Endometrial microvascular endothelial cells (primary cell): ENCODE results near the gene PHF2. TPM values are rescaled to one million over a fixed set of nuclear protein-coding genes. Genes with fewer than 3 reads are reported as not detected.

Experiments used
- in situ Hi-C: cut with HindIII; loops from 2 replicates; pipeline ENCODE4 v1.10.0; 2017; ENCODE audit warnings: low sequenced_read_pairs, low pct_unique_long_range_greater_than_20kb; ENCODE audit errors: inconsistent ontology term
- total RNA-seq: library from RNA; depleted of rRNA; stranded (reverse); fragments of >200 nt; gene quantifications from one replicate; pipeline ENCODE4 v1.2.3, GENCODE V29; 2015; ENCODE audit errors: inconsistent ontology term

The PHF2 gene
- total RNA-seq, 1 donor from 2014 or later, result 10.5 TPM

DNA sequence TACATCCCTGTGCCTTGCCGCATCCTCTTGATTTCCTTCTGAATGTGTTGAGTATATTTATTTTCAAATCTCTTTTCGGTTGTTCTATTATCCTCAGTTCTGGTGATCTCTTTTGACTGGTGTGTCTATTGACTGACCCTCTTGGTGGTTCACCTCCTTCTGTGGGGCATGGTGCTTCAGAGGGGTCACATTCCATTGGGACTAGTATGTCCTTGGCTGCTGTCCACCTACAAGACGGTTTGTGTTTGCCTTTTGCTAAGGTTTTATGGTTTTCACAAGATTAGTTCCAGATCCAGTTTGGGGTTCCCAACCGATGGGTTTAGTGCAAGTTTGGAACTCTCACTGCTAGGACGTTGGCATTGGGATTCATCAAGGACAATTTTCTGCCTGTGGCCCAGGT lies 66.6 kb downstream of the PHF2 start:
- in situ Hi-C loops, result no loop called here

DNA sequence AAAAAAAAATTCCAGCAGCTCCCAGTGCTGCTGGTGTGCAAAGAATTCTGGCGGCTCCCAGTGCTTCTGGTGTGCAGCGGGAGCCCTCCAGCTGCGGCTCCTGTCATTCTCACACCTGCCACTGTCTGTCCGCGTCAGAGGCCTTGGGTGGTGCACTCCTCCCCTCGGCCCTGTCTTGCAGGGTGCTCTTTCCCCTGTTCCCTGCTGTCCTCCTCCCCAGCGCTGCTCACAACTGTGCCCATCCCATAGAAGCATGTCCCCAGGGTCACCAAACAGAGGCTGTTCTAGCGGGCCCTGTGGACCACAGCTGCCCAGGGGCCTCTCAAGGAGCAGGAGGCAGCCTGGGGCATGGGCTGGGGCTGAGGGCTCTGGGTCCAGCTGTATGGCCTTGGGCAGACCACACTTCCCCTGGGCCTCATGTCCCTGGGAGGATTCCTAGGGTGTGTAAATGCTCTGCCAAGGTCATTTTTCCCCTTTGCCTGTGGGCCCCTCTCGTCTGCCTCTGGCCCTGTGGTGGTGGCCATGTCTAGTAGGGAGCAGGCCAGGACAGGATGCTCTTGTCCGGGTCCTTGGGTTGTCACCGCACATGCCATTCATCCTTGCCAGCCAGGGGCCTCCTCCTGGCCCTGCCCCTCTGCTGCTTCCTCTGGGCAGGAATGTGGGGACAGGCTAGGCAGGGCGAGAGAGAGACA lies 68.2 kb downstream of the PHF2 start:
- in situ Hi-C loops, result no loop called here

DNA sequence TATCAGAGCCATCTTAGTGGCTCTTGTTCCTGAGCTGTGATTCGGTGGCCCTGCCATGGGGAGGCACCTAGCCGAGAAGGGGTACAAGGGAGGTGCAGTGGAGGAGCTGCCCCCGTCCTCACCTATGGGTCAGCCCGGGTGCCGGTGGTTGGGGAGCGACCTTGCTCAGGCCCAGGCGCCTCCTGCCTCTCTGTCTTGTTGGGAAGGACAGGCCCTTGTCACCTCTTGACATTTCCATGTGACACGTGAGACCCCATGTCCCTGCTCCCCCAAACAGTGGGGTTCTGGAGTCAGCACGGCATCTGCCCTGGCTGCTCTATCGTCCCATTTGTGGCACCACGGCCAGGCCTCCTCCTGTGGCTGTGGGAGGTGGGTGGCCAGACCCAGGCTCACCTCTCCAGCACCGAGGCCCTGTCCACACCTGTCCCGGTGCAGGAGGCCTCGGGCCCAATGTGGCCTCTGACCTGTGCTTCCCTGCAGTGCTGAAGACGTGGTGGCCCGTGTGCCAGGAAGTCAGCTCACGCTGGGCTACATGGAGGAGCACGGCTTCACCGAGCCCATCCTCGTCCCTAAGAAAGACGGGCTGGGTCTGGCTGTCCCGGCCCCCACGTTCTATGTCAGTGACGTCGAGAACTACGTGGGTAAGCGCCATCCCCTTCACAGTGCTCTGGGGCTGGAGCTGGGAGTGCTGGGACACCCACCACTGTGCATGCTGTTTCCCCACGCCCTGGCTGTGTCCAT lies 68.9 kb downstream of the PHF2 start:
- in situ Hi-C loops, result no loop called here

DNA sequence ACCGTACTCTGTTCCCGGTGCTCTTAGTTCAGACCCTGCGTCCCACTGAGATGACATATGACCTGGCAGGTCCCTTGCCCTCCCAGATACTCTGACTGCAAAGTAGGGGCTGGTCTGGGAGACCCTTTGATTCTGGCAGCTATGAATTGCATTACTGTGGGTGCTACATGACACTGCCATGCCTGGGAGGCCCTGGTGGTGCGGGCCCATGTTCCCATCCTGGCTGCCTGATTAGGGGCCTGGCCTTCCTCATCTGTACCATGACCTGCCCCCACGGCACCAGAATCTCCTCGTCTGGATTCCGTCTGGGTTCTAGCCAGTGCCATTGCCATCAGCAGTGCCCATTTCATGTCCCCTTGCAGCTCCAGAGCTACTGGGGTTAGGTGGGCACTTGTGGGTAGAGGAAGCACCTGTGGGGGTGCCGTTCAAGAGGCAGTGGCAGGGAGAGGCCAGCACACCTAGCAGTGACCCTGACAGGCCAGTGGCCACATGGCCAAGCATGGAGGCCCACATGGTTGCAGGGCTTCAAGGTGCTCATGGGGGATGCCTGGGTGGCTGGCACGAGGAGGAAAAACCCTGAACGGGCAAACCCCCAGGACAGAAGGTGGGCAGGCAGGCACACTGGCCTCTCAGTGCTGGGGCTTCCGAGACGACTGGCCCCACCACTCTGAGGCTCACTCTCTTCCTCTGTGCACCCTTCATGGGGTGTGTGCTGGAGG lies 69.7 kb downstream of the PHF2 start:
- in situ Hi-C loops, result no loop called here

DNA sequence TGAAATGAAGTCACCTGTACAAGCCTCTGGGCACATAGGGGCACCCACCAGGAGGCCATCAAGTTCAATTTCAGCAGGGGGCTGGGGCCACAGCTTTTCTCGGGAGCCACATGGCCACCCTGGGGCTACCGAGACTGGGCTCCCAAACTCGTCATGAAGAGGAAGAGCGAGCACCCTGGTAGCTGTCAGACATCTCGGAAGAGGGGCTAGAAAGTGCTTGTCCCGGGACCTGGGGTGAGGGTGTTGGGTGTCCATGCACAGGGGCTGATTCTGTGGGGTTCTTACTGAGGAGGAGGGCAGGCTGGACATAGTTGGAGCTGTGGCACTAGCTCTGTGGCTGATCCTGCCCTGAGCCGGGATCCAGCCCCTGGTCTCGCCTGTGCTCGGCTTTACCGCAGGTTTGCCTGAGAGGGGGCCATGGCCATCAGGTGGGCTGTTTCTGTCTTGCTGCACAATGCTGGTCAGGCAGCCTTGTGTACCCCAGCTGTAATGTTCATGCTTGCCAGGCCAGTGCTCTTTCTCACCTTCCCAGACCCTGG lies 70.3 kb downstream of the PHF2 start:
- in situ Hi-C loops, result no loop called here

DNA sequence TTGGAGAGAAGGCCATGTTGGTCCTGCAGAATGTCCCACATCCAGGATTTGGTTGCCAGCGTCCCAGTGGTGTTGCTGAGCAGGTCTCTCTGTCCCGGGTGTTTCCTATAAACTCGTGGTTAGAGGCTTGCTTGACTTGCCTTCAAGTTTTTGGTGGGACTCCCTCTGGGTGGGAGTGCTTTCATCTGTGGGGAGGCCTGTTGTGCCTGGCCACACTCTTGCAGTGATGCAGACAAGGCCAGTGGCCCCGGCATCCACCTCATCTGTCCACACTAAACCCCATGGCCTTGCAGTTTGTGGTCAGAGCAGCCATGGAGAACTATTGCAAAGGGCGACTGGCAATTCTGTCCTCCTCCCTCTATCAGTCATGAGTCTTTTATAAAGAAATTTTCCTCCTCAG lies 71.8 kb downstream of the PHF2 start:
- in situ Hi-C loops, result no loop called here

DNA sequence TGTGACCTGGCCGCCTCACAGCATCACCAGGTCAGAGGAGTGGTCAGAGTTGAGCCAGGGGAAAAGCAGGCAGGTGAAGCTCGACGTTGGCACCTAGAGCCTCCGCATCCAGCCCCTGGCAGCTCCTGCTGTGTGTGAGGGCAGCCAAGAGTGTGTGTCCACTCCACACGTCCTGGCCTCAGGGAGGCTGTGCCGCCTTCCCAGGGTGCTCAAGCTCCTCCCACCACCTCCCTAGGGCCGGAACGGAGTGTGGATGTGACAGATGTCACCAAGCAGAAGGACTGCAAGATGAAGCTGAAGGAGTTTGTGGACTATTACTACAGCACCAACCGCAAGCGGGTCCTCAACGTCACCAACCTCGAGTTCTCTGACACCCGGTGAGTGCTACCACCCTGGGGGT lies 72.5 kb downstream of the PHF2 start:
- in situ Hi-C loops, result no loop called here

DNA sequence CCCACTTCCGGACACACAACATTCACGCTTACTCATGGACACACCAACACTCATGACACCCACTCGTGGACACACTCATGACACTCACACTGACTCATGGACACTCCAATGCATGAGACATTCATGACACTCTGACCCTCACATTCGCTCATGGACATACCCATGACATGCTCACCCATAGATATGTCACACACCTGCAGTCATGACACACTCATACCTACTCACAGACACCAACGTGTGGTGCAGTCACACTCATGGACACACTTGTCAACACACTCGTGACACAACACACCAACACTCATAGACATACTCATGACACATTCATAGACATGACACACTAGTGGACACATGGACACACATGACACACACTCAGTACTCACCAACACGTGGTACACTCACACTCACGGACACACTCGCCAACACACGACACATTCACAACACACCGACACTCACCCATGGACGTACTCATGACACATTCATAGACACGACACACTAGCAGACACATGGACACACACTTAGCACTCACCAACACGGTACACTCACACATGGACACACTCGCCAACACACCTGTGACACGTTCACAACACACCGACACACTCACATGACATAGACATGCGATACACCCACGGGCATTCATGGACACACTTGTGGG lies 73.4 kb downstream of the PHF2 start:
- in situ Hi-C loops, result no loop called here

DNA sequence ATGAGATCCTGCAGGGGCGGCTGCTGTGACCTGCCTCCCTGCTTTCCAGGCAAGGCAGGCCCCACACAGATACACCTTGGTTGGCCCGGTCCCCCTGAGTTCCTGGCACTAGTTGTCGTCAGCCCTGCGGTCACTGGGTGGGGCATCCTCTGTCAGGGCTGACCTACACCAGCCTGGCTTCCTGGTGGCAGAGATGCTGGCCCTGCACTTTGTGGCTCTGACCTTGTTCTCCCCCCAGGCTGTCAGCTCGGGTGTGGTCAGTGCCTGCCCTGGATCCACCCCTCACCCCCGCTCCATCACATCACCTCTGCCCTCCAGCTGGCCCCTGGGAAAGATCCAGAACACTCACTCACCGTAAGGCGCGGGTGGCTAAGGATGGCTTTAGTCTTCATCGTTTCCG lies 74.1 kb downstream of the PHF2 start:
- in situ Hi-C loops, result no loop called here

DNA sequence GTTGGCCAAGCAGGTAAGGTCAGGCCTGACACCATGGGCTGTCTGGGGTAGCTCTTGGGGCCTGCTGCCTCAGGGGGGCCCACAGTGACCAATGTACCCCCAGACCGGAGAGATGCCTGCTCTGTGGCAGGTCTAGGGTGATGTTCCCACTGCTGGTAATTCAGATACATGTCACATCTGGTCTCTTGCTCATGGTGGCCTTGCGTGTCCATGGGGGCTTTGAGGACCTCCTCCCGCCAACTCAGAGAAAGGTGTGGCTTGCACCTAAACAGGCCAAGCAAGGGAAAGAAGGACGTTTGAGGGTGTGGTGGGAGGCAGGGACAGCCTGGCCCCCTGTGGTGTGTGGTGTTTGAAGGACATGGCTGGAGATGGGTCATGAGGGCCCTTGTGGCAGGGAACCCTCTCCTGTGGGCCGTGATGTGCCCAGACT lies 75.2 kb downstream of the PHF2 start:
- in situ Hi-C loops, result no loop called here

DNA sequence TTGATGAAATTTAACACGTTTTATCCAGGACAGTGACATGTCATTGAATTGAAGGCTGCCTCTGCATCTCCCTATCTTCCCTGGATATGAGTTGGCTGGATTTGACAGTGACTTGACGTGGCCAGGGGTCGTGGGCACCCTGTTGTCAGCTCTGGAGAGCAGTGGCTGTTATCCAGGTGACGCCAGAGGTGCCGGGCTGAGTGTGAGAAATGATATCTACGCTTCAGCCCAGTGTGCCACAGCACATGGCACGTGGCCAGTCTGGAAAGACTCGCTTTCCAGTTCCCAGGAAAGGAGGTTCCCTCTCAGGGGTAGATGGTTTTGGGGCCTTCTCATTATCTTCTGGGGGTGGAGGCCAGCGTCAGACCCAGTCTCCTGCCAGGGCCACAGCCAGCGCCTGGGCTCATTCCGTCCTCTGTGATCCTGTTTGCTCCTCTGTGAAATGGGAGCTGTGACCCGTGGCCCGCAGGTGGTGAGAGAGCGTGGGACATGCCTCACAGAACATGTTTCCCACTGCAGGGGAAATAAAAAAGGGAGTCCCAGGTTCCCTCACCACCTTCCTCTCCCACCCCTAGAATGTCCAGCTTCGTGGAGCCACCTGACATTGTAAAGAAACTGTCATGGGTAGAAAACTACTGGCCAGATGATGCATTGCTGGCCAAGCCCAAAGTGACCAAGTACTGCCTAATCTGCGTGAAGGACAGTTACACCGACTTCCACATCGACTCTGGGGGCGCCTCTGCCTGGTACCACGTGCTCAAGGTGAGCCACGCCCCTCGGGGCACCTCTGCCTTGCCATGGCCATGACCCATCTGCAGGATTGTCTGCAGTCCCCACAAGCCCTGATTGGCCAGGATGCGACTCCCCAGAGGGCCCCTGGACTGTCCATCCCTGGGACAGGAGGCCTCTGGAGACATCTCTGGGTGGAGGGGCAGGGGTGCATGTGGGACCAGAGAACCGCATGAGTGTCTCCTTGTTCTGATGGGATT lies 76.5 kb downstream of the PHF2 start:
- in situ Hi-C loops, result no loop called here

DNA sequence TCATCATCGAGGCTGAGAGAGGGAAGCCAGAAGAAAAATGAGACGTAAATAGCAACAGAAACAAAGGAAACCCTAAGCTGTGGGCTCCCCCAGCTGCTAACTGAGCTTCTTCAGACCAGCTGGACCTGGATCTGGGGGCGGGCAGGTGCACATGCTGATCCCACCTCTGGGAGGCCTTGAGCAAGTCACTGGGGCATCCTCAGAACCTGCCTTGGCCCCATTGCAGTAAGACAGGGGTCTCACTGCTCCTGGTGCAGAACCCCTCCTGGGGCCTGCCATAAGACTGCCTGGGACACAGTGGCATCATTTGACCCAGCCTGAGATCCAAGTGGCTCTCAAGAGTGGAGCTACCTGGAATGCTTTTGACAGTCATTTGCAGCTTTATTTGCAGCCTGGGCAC lies 77.4 kb downstream of the PHF2 start:
- in situ Hi-C loops, result no loop called here

DNA sequence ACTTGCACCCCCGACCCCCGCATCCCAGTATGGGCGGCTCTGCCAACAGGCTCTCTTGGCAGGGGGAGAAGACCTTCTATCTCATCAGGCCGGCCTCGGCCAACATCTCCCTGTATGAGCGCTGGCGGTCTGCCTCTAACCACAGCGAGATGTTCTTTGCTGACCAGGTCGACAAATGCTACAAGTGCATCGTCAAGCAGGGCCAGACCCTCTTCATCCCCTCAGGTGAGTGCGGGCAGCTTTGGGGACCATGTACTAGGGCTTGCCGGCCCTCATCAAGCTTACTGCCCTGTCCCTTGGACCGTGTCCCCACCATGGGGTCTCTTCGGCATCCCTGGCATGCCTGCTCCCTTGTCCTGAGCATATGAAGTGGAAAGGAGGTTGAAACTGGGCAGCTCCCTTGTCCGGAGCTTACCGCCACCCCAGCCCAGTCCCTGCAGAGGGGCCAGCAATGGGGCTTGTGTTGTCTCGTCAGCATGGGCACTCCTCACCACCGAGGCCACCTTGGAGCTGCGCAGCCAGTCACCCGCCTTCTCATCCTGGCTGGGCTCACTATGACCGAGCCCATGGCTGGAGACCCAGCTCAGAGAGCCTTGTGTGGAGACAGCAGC lies 78.1 kb downstream of the PHF2 start:
- in situ Hi-C loops, result no loop called here

DNA sequence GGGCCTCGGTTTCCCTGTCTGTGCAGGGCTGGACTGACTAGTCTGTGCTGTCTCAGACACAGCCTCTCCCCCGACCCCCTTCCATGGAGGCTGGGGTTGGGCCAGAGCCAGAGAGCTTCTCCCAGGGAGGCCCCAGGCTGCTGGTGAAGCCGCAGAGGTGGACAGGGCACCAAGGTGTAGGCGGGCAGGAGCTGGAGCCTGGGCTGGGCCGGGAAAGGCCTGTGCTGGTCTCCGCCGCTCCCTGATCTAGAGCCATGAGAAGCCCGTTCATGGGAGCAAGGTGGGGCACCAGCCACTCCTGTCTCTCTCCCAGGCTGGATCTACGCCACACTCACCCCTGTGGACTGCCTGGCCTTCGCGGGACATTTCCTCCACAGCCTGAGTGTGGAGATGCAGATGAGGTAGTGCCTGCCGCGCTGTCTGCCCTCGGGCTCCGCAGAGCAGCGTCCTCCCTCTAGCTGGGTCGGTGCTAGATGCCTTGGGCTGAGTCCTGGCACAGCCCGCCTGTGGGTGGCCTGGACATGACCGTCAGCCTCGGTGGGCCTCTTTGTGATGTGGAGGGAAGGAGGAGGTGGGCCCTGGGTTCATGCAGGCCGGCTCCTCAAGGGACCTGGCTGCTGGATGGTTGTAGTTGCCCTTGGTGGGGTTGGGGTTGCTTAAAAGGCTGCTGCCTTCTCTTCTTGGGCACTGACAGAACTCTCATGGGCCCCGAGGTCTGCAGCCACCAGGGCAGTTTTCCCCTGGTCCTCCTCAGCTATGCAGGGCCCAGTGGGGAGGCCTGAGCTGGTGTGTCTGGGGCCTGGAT lies 79.4 kb downstream of the PHF2 start:
- in situ Hi-C loops, result no loop called here

DNA sequence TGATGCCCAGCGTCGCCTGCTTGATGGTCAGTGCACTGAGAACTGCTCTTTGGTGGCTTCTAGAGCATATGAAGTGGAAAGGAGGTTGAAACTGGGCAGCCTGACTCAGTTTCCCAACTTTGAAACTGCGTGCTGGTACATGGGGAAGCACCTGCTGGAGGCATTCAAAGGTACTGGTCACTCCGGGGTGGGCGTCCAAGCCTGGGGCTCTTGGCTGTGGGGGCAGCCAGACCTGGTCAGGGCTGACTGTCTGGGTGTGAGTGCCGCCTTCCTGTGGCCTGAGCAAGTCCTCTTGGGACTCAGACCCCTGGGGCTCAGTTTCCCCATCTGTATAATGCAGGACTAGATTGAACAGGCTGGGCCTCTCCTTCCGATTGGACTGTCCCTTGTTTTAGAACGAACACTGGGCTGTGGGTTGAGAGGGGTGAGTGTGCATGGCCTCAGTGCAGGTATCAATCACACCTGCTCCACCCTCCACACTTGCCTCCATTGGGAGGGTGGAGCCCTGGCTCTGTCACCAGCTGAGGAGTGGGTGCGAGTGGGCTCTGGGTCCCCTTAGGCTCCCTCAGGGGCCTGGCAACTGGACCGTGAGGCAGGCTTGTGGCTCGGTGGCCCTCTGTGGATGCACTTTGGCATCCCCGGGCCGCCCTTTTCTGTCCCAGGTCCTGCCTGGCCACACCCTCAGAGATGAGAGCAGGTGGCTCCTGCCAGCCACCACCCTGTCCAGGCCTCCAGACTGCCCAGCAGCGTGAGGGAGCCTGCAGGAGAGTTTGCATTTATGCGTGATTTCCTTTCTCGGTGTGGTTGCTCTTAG lies 80.2 kb downstream of the PHF2 start:
- in situ Hi-C loops, result no loop called here
